Left ventricle myocardium inferior (tissue), 1 donor: ENCODE data around the gene LIPA. TPM values are rescaled to one million over a fixed set of nuclear protein-coding genes. Genes with fewer than 3 reads are reported as not detected.
A peak's percentile ranks its signal among the peaks of the same experiment; 100 is the strongest.

Experiments used
- DNase-seq: peaks from one replicate; pipeline ENCODE4 v3.0.0-alpha.2; 2020
- H3K27ac ChIP-seq: fragments of 200-600 bp; replicated peaks from 2 replicates; pipeline ENCODE4 v1.8.0; 2021
- H3K27me3 ChIP-seq: fragments of 200-600 bp; 2 replicates; pipeline ENCODE4 v1.8.0; 2021; ENCODE audit warnings: low read depth
- H3K36me3 ChIP-seq: fragments of 200-600 bp; 2 replicates; pipeline ENCODE4 v1.8.0; 2021
- H3K4me1 ChIP-seq: fragments of 200-600 bp; 2 replicates; pipeline ENCODE4 v1.8.0; 2021
- H3K4me3 ChIP-seq: fragments of 200-600 bp; 2 replicates; pipeline ENCODE4 v1.8.0; 2021; ENCODE audit warnings: mild to moderate bottlenecking, moderate library complexity
- H3K9me3 ChIP-seq: fragments of 200-600 bp; replicated peaks from 2 replicates; pipeline ENCODE4 v1.8.0; 2021
- CTCF ChIP-seq: fragments of 200-600 bp; IDR thresholded peaks from 2 replicates; pipeline ENCODE4 v1.8.0; 2021; ENCODE audit warnings: antibody characterized with exemption, mild to moderate bottlenecking, borderline replicate concordance
- intact Hi-C: fragments of 100-400 bp; cut with micrococcal nuclease; formaldehyde crosslinking; loops from one replicate; pipeline ENCODE4 v1.11.0; 2022
- total RNA-seq: library from RNA; stranded (reverse); fragmentation: NEBNext Ultra II Directional; extraction: Animal tissue kit (Norgen Biotek cat#: 25700); gene quantifications from one replicate; pipeline ENCODE4 v1.2.1, GENCODE V29; 2021
- donor health status: DM: no; HTN: yes; CAD: no; lungs with severe emphysema.

LIPA gene
- total RNA-seq, 1 donor from 2014 or later, result 12.8 TPM

GRCh38 chr10:89237849-89238248, 13.7 kb downstream of the LIPA start:
- DNase-seq, result no peak
- intact Hi-C loops, result no loop called here
- peaks cover 41% of the 10 kb centered on the region for H3K4me1 ChIP-seq
- peaks cover 14% of the 10 kb centered on the region for H3K36me3 ChIP-seq
- no peak overlapping the region for H3K4me3 ChIP-seq
- TF ChIP-seq CTCF, result no peak
- no peaks in the 10 kb centered on the region for H3K27me3 ChIP-seq
- no peaks in the 10 kb centered on the region for H3K9me3 ChIP-seq
- no peak overlapping the region for H3K27ac ChIP-seq

- DNase-seq, result no peak
- Histone ChIP-seq H3K9me3 (no peaks in the 10 kb centered on the region), H3K27me3 (no peaks in the 10 kb centered on the region), H3K4me3 (no peak overlapping the region), H3K36me3 (peaks cover 14% of the 10 kb centered on the region), H3K27ac (no peak overlapping the region), H3K4me1 (peaks cover 26% of the 10 kb centered on the region)
- intact Hi-C loops, result no loop called here
- TF ChIP-seq CTCF, result no peak
Measured at GRCh38 chr10:89236226-89236797, 15.3 kb downstream of the LIPA start.

DNA sequence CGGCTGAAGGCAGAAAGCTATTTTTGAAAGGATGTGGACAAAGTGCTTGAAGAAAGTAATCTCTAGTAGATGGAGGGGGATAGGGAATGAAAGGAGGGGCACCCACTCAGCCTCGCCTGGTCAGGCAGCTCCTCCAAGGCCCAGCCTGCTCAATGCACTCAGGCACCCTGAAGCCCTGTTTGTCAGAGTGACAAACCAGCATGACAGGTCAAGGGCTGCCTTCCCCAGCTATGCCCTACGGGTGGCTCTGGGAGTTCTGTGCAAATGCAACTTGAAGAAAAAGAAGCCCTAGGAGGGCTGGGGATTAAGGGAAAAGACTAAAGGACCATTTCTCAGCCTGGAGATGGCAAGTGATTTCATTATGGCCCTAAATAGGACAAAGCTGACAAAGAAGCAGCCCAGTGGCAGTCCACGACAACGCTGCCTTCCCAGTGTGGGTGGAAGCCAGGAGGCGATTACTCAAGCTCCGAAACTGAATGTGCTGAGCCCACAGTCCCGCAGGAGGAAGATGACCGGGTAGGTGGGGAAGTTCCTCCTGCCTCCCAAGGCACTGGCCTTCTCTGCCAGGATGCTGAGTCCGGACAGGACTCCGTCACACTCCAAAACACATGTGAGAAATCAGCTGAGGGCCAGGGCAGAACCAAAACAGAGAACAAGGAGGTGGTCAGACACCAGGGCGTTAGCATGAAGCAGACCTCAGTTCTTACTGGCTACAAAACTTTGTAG, 16.3 kb downstream of the LIPA start:
- H3K27ac ChIP-seq, result peak overlapping the region; percentile 40
- H3K36me3 ChIP-seq, result peaks cover 14% of the 10 kb centered on the region
- peak; percentile 59 for DNase-seq
- H3K4me1 ChIP-seq, result peaks cover 16% of the 10 kb centered on the region
- no peak for TF ChIP-seq CTCF
- intact Hi-C loops, result no loop called here
- no peaks in the 10 kb centered on the region for H3K9me3 ChIP-seq
- no peak overlapping the region for H3K4me3 ChIP-seq
- no peaks in the 10 kb centered on the region for H3K27me3 ChIP-seq

GRCh38 chr10:89233033-89233432, 18.5 kb downstream of the LIPA start:
- peaks cover 8% of the 10 kb centered on the region for H3K36me3 ChIP-seq

DNA sequence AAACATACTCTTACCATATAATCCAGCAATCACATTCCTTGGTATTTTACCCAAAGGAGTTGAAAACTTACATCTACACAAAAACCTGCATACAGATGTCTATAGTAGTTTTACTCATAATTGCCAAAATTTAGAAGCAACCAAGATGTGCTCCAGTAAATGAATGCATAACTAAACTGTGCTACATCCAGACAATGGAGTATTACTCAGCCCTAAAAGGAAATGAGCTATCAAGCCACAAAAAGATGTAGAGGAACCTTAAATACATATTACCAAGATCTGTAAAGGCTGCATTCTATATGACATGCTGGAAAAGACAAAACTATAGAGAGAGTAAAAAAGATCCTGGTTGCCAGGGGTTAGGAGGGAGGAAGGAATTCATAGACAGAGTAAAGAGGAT, 22.6 kb downstream of the LIPA start:
- Histone ChIP-seq H3K4me3 (no peak overlapping the region), H3K27ac (no peak overlapping the region), H3K36me3 (peaks cover 15% of the 10 kb centered on the region), H3K4me1 (peaks cover 15% of the 10 kb centered on the region), H3K9me3 (no peaks in the 10 kb centered on the region), H3K27me3 (no peaks in the 10 kb centered on the region)
- no peak for DNase-seq
- intact Hi-C loops, result no loop called here
- no peak for TF ChIP-seq CTCF

More at GRCh38 chr10:89233033-89233432, 18.5 kb downstream of the LIPA start:
- Histone ChIP-seq H3K27me3 (no peaks in the 10 kb centered on the region), H3K27ac (no peak overlapping the region), H3K4me3 (no peak overlapping the region), H3K9me3 (no peaks in the 10 kb centered on the region), H3K4me1 (peaks cover 5% of the 10 kb centered on the region)
- TF ChIP-seq CTCF, result no peak
- no peak for DNase-seq
- intact Hi-C loops, result no loop called here
